ENCODE measurements around the gene CAPN5.
"Not testable (repeated sequence)": the region's sequence is repeated elsewhere in the genome, so short reads cannot be mapped to it uniquely, and the experiment has no call there.

Gene CAPN5

GRCh38 chr11:77051511-77051910 is 15.3 kb upstream of the CAPN5 start:
- Mint-ChIP-seq H3K4me1 (ENCODE audit: low read depth) (peaks cover 6% of the 10 kb centered on the region), H3K9me3 (peaks cover 9% of the 10 kb centered on the region), H3K27me3 (ENCODE audit: low read depth) (peaks cover 2% of the 10 kb centered on the region), H3K36me3 (ENCODE audit: low read depth) (no peaks in the 10 kb centered on the region), H3K27ac (no peak overlapping the region), H3K4me3 (no peak overlapping the region)
- DNase-seq (ENCODE audit: low spot score), result no peak

- peaks cover 13% of the 10 kb centered on the region for H3K9me3 Mint-ChIP-seq
- no peaks in the 10 kb centered on the region for H3K36me3 Mint-ChIP-seq (ENCODE audit: low read depth)
- no peak for DNase-seq (ENCODE audit: low spot score)
- no peak overlapping the region for H3K4me3 Mint-ChIP-seq
- H3K4me1 Mint-ChIP-seq (ENCODE audit: low read depth), result no peaks in the 10 kb centered on the region
- no peaks in the 10 kb centered on the region for H3K27me3 Mint-ChIP-seq (ENCODE audit: low read depth)
- no peak overlapping the region for H3K27ac Mint-ChIP-seq
Observed at GRCh38 chr11:77052518-77052917, 14.3 kb upstream of the CAPN5 start.

GRCh38 chr11:77053217-77054015 is 13.4 kb upstream of the CAPN5 start:
- no peaks in the 10 kb centered on the region for H3K36me3 Mint-ChIP-seq (ENCODE audit: low read depth)
- H3K4me1 Mint-ChIP-seq (ENCODE audit: low read depth), result no peaks in the 10 kb centered on the region
- DNase-seq (ENCODE audit: low spot score), result no peak
- H3K27me3 Mint-ChIP-seq (ENCODE audit: low read depth), result no peaks in the 10 kb centered on the region
- H3K9me3 Mint-ChIP-seq, result peaks cover 13% of the 10 kb centered on the region
- H3K27ac Mint-ChIP-seq, result no peak overlapping the region
- H3K4me3 Mint-ChIP-seq, result no peak overlapping the region

- peaks cover 13% of the 10 kb centered on the region for H3K9me3 Mint-ChIP-seq
- H3K4me1 Mint-ChIP-seq (ENCODE audit: low read depth), result no peaks in the 10 kb centered on the region
- H3K4me3 Mint-ChIP-seq, result no peak overlapping the region
- H3K27me3 Mint-ChIP-seq (ENCODE audit: low read depth), result no peaks in the 10 kb centered on the region
- no peaks in the 10 kb centered on the region for H3K36me3 Mint-ChIP-seq (ENCODE audit: low read depth)
- no peak for DNase-seq (ENCODE audit: low spot score)
- no peak overlapping the region for H3K27ac Mint-ChIP-seq
Observed at GRCh38 chr11:77054084-77054483, 12.7 kb upstream of the CAPN5 start.

- H3K9me3 Mint-ChIP-seq, result peaks cover 13% of the 10 kb centered on the region
- DNase-seq (ENCODE audit: low spot score), result no peak
- H3K4me3 Mint-ChIP-seq, result no peak overlapping the region
- H3K27ac Mint-ChIP-seq, result no peak overlapping the region
- H3K36me3 Mint-ChIP-seq (ENCODE audit: low read depth), result no peaks in the 10 kb centered on the region
- no peaks in the 10 kb centered on the region for H3K4me1 Mint-ChIP-seq (ENCODE audit: low read depth)
- H3K27me3 Mint-ChIP-seq (ENCODE audit: low read depth), result no peaks in the 10 kb centered on the region
Observed at GRCh38 chr11:77055101-77055561, 11.6 kb upstream of the CAPN5 start.

GRCh38 chr11:77055913-77056312 is 10.9 kb upstream of the CAPN5 start:
- Mint-ChIP-seq H3K27ac (no peak overlapping the region), H3K4me3 (no peak overlapping the region), H3K36me3 (ENCODE audit: low read depth) (no peaks in the 10 kb centered on the region), H3K4me1 (ENCODE audit: low read depth) (no peaks in the 10 kb centered on the region), H3K27me3 (ENCODE audit: low read depth) (peaks cover 2% of the 10 kb centered on the region), H3K9me3 (peaks cover 13% of the 10 kb centered on the region)
- DNase-seq (ENCODE audit: low spot score), result no peak

- Mint-ChIP-seq H3K4me3 (no peak overlapping the region), H3K9me3 (peaks cover 13% of the 10 kb centered on the region), H3K36me3 (ENCODE audit: low read depth) (no peaks in the 10 kb centered on the region), H3K4me1 (ENCODE audit: low read depth) (no peaks in the 10 kb centered on the region), H3K27me3 (ENCODE audit: low read depth) (peaks cover 6% of the 10 kb centered on the region), H3K27ac (no peak overlapping the region)
- DNase-seq (ENCODE audit: low spot score), result no peak
Observed at GRCh38 chr11:77056814-77057402, 9.9 kb upstream of the CAPN5 start.

GRCh38 chr11:77057938-77058474 is 8.8 kb upstream of the CAPN5 start:
- Mint-ChIP-seq H3K4me3 (no peak overlapping the region), H3K4me1 (ENCODE audit: low read depth) (no peaks in the 10 kb centered on the region), H3K27me3 (ENCODE audit: low read depth) (peaks cover 6% of the 10 kb centered on the region), H3K36me3 (ENCODE audit: low read depth) (no peaks in the 10 kb centered on the region), H3K27ac (no peak overlapping the region), H3K9me3 (peaks cover 13% of the 10 kb centered on the region)
- no peak for DNase-seq (ENCODE audit: low spot score)

- no peak overlapping the region for H3K4me3 Mint-ChIP-seq
- DNase-seq (ENCODE audit: low spot score), result no peak
- H3K4me1 Mint-ChIP-seq (ENCODE audit: low read depth), result no peaks in the 10 kb centered on the region
- H3K27me3 Mint-ChIP-seq (ENCODE audit: low read depth), result peaks cover 9% of the 10 kb centered on the region
- H3K9me3 Mint-ChIP-seq, result peaks cover 13% of the 10 kb centered on the region
- no peak overlapping the region for H3K27ac Mint-ChIP-seq
- no peaks in the 10 kb centered on the region for H3K36me3 Mint-ChIP-seq (ENCODE audit: low read depth)
Observed at GRCh38 chr11:77058900-77059299, 7.9 kb upstream of the CAPN5 start.

- H3K27ac Mint-ChIP-seq, result no peak overlapping the region
- no peak for DNase-seq (ENCODE audit: low spot score)
- no peaks in the 10 kb centered on the region for H3K36me3 Mint-ChIP-seq (ENCODE audit: low read depth)
- H3K9me3 Mint-ChIP-seq, result peaks cover 10% of the 10 kb centered on the region
- H3K4me1 Mint-ChIP-seq (ENCODE audit: low read depth), result no peaks in the 10 kb centered on the region
- H3K4me3 Mint-ChIP-seq, result no peak overlapping the region
- peaks cover 11% of the 10 kb centered on the region for H3K27me3 Mint-ChIP-seq (ENCODE audit: low read depth)
Observed at GRCh38 chr11:77059806-77060205, 7.0 kb upstream of the CAPN5 start.

GRCh38 chr11:77060234-77060633 is 6.5 kb upstream of the CAPN5 start:
- Mint-ChIP-seq H3K4me3 (no peak overlapping the region), H3K4me1 (ENCODE audit: low read depth) (no peaks in the 10 kb centered on the region), H3K9me3 (peaks cover 5% of the 10 kb centered on the region), H3K27me3 (ENCODE audit: low read depth) (peaks cover 13% of the 10 kb centered on the region), H3K27ac (no peak overlapping the region), H3K36me3 (ENCODE audit: low read depth) (no peaks in the 10 kb centered on the region)
- DNase-seq (ENCODE audit: low spot score), result no peak

GRCh38 chr11:77061258-77061657 is 5.5 kb upstream of the CAPN5 start:
- H3K36me3 Mint-ChIP-seq (ENCODE audit: low read depth); DNase-seq (ENCODE audit: low spot score); H3K9me3 Mint-ChIP-seq; H3K27ac Mint-ChIP-seq; H3K4me3 Mint-ChIP-seq; H3K4me1 Mint-ChIP-seq (ENCODE audit: low read depth): not testable (repeated sequence)
- peaks cover 16% of the 10 kb centered on the region for H3K27me3 Mint-ChIP-seq (ENCODE audit: low read depth)

GRCh38 chr11:77062924-77063323 is 3.8 kb upstream of the CAPN5 start:
- H3K4me3 Mint-ChIP-seq, result no peak overlapping the region
- peaks cover 16% of the 10 kb centered on the region for H3K27me3 Mint-ChIP-seq (ENCODE audit: low read depth)
- H3K36me3 Mint-ChIP-seq (ENCODE audit: low read depth), result no peaks in the 10 kb centered on the region
- no peak overlapping the region for H3K27ac Mint-ChIP-seq
- no peaks in the 10 kb centered on the region for H3K9me3 Mint-ChIP-seq
- DNase-seq (ENCODE audit: low spot score), result no peak
- peaks cover 3% of the 10 kb centered on the region for H3K4me1 Mint-ChIP-seq (ENCODE audit: low read depth)

- Mint-ChIP-seq H3K4me3 (no peak overlapping the region), H3K36me3 (ENCODE audit: low read depth) (no peaks in the 10 kb centered on the region), H3K4me1 (ENCODE audit: low read depth) (peaks cover 3% of the 10 kb centered on the region), H3K9me3 (no peaks in the 10 kb centered on the region), H3K27ac (no peak overlapping the region), H3K27me3 (ENCODE audit: low read depth) (peaks cover 16% of the 10 kb centered on the region)
- DNase-seq (ENCODE audit: low spot score), result no peak
Observed at GRCh38 chr11:77063407-77063806, 3.4 kb upstream of the CAPN5 start.

Data from T-helper 2 cell treated with Interferon-gamma antibody and Interleukin-4, amounts not matched to agents 5 μg/mL and 100 μg/mL, for 36 hours (primary cell).